H9 (cell line): ENCODE results near the gene MECP2. TPM values are rescaled to one million over a fixed set of nuclear protein-coding genes. Genes with fewer than 3 reads are reported as not detected.

ENCODE experiments used
- DNase-seq: peaks from one replicate; pipeline ENCODE4 v3.0.0-alpha.2; 2017
- H2AFZ ChIP-seq: one replicate; pipeline ENCODE4 v1.6.1; 2013; ENCODE audit warnings: mild to moderate bottlenecking, low read length, control low read depth, moderate library complexity
- H2AK5ac ChIP-seq: 2 replicates; pipeline ENCODE4 v1.6.1; 2013; ENCODE audit warnings: low read length, control low read depth, mixed read lengths; ENCODE audit not compliant: insufficient read length
- H2BK120ac ChIP-seq: one replicate; pipeline ENCODE4 v1.6.1; 2013; ENCODE audit warnings: low read depth, mild to moderate bottlenecking, low read length, control low read depth, inconsistent platforms; ENCODE audit not compliant: poor library complexity, severe bottlenecking
- H2BK12ac ChIP-seq: 2 replicates; pipeline ENCODE4 v1.6.1; 2013; ENCODE audit warnings: low read length, control low read depth, mixed read lengths, low read depth; ENCODE audit not compliant: insufficient read length
- H2BK15ac ChIP-seq: 2 replicates; pipeline ENCODE4 v1.6.1; 2013; ENCODE audit warnings: low read depth, low read length, control low read depth
- H2BK20ac ChIP-seq: one replicate; pipeline ENCODE4 v1.6.1; 2013; ENCODE audit warnings: low read depth, mild to moderate bottlenecking, low read length, control low read depth, inconsistent platforms; ENCODE audit not compliant: poor library complexity, severe bottlenecking
- H2BK5ac ChIP-seq: 2 replicates; pipeline ENCODE4 v1.6.1; 2013; ENCODE audit warnings: low read length, control low read depth, mixed read lengths; ENCODE audit not compliant: insufficient read length
- H3K14ac ChIP-seq: 2 replicates; pipeline ENCODE4 v1.6.1; 2013; ENCODE audit warnings: low read length, control low read depth; ENCODE audit not compliant: insufficient read depth
- H3K18ac ChIP-seq: 2 replicates; pipeline ENCODE4 v1.6.1; 2013; ENCODE audit warnings: low read depth, mild to moderate bottlenecking, mixed read lengths, low read length, control low read depth; ENCODE audit not compliant: insufficient read length
- H3K23ac ChIP-seq: 2 replicates; pipeline ENCODE4 v1.6.1; 2013; ENCODE audit warnings: low read length, control low read depth, mixed read lengths, low read depth; ENCODE audit not compliant: insufficient read length
- H3K23me2 ChIP-seq: 2 replicates; pipeline ENCODE4 v1.6.1; 2013; ENCODE audit warnings: low read depth, mild to moderate bottlenecking, mixed read lengths, low read length, control low read depth; ENCODE audit not compliant: insufficient read length, poor library complexity, severe bottlenecking
- H3K27ac ChIP-seq: 2 replicates; pipeline ENCODE4 v1.5.1; 2013; ENCODE audit warnings: low read length, control low read depth, mixed read lengths, low read depth; ENCODE audit not compliant: insufficient read length
- H3K27me3 ChIP-seq: 2 replicates; pipeline ENCODE4 v1.6.1; 2013; ENCODE audit warnings: low read length, control low read depth, inconsistent platforms; ENCODE audit not compliant: insufficient read depth
- H3K4ac ChIP-seq: 2 replicates; pipeline ENCODE4 v1.6.1; 2013; ENCODE audit warnings: low read depth, mild to moderate bottlenecking, control low read depth, inconsistent platforms, low read length, moderate library complexity
- H3K4me1 ChIP-seq: 2 replicates; pipeline ENCODE4 v1.6.1; 2013; ENCODE audit warnings: low read length, control low read depth, inconsistent platforms; ENCODE audit not compliant: insufficient read depth
- H3K4me2 ChIP-seq: 2 replicates; pipeline ENCODE4 v1.6.1; 2013; ENCODE audit warnings: low read length, control low read depth, mixed read lengths; ENCODE audit not compliant: insufficient read length, insufficient read depth
- H3K56ac ChIP-seq: 2 replicates; pipeline ENCODE4 v1.6.1; 2013; ENCODE audit warnings: low read depth, mild to moderate bottlenecking, mixed read lengths, low read length, control low read depth; ENCODE audit not compliant: insufficient read length
- H3K79me1 ChIP-seq: 2 replicates; pipeline ENCODE4 v1.6.1; 2013; ENCODE audit warnings: low read depth, mild to moderate bottlenecking, moderate library complexity, low read length, control low read depth, inconsistent platforms; ENCODE audit not compliant: insufficient read depth, poor library complexity, severe bottlenecking
- H3K79me2 ChIP-seq: 2 replicates; pipeline ENCODE4 v1.6.1; 2013; ENCODE audit warnings: low read length, control low read depth, inconsistent platforms; ENCODE audit not compliant: insufficient read depth
- H3K9ac ChIP-seq: 2 replicates; pipeline ENCODE4 v1.6.1; 2013; ENCODE audit warnings: low read length, control low read depth, mixed read lengths; ENCODE audit not compliant: insufficient read length; ENCODE audit errors: extremely low read depth
- H3K9me3 ChIP-seq: one replicate; pipeline ENCODE4 v1.6.1; 2013; ENCODE audit warnings: low read depth, low read length, inconsistent platforms; ENCODE audit not compliant: control insufficient read depth
- H3T11ph ChIP-seq: one replicate; pipeline ENCODE4 v1.6.1; 2013; ENCODE audit warnings: mild to moderate bottlenecking, low read length, control low read depth, inconsistent platforms
- H4K20me1 ChIP-seq: one replicate; pipeline ENCODE4 v1.6.1; 2013; ENCODE audit not compliant: control insufficient read depth, insufficient read length, insufficient read depth
- H4K5ac ChIP-seq: 2 replicates; pipeline ENCODE4 v1.6.1; 2013; ENCODE audit warnings: low read depth, mild to moderate bottlenecking, mixed read lengths, low read length, control low read depth; ENCODE audit not compliant: insufficient read length
- H4K8ac ChIP-seq: replicated peaks from 2 replicates; pipeline ENCODE4 v1.6.1; 2013; ENCODE audit warnings: low read length, control low read depth, mixed read lengths, low read depth; ENCODE audit not compliant: insufficient read length
- H4K91ac ChIP-seq: 2 replicates; pipeline ENCODE4 v1.6.1; 2013; ENCODE audit warnings: low read depth, mild to moderate bottlenecking, moderate library complexity, mixed read lengths, low read length, control low read depth; ENCODE audit not compliant: insufficient read length
- H3K27ac Mint-ChIP-seq, 3 experiments: 2 replicates in 2 of 3; 3 replicates in 1 of 3; pipeline ENCODE4 v1.8.0; 2020 to 2021; ENCODE audit warnings: mixed read lengths in 3 of 3, mild to moderate bottlenecking in 1 of 3, moderate library complexity in 1 of 3
- H3K27me3 Mint-ChIP-seq: 2 replicates; pipeline ENCODE4 v1.8.0; 2021; ENCODE audit warnings: low read depth, mild to moderate bottlenecking, moderate library complexity, mixed read lengths
- H3K36me3 Mint-ChIP-seq, 3 experiments: 2 replicates in 2 of 3; 3 replicates in 1 of 3; pipeline ENCODE4 v1.8.0; 2020 to 2021; ENCODE audit warnings: low read depth in 3 of 3, mixed read lengths in 3 of 3; ENCODE audit not compliant: insufficient read depth in 1 of 3
- H3K4me1 Mint-ChIP-seq, 2 experiments: 2 replicates each; pipeline ENCODE4 v1.8.0; 2020; ENCODE audit warnings: mixed read lengths in 2 of 2
- H3K4me3 Mint-ChIP-seq, 2 experiments: 2 replicates in 1 of 2; 3 replicates in 1 of 2; pipeline ENCODE4 v1.8.0; 2020 to 2021; ENCODE audit warnings: mild to moderate bottlenecking in 2 of 2, mixed read lengths in 2 of 2, moderate library complexity in 1 of 2
- H3K9me3 Mint-ChIP-seq, 2 experiments: 2 replicates in 1 of 2; 3 replicates in 1 of 2; pipeline ENCODE4 v1.8.0; 2020; ENCODE audit warnings: mild to moderate bottlenecking in 2 of 2, mixed read lengths in 2 of 2, moderate library complexity in 1 of 2
- WGBS: extraction: QIAGEN DNeasy Blood & Tissue Kit; methylation state at CpG from one replicate; pipeline ENCODE4 v1.1.7; 2013; ENCODE audit warnings: missing lambda C conversion rate, low lambda C conversion rate, mixed read lengths; ENCODE audit not compliant: insufficient read length; ENCODE audit errors: extremely low coverage; 5-methylcytosine and 5-hydroxymethylcytosine counted together
- total RNA-seq: library from RNA; stranded (reverse); gene quantifications from 2 replicates; pipeline ENCODE4 v1.2.1, GENCODE V29; 2021
- TF ChIP-seq, protein P1 (sequence below): fragments of 200-600 bp; sonication (generic); conservative IDR thresholded peaks from 3 replicates; pipeline ENCODE4 v1.8.0; 2021; ENCODE audit warnings: antibody characterized with exemption, mild to moderate bottlenecking

MECP2 gene
- total RNA-seq, 1 experiment from 2014 or later = 32.2 TPM

DNA sequence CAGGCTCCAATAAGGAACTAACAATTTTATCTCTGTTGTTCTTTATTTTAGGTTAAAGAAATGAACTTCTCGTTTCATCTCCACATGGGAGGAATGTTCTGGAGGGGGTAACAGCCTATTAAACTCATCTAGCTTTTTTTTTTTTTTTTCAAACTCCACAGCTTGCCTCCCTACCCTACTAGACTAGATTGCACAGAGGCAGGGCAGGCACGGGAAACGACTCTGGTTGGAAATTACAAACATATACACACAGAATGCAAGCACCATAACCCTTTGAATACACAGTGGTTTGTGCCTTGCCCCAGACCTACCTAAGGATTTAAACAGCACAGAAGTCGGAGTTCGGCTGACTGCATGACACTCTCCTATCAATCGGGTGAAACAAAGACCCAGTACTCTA, 2.7 kb downstream of the MECP2 start:
- Mint-ChIP-seq H3K27ac (no peak overlapping the region), H3K4me3 (peak overlapping the region; percentile 46 to 87; a peak in 3 of 5 replicates), H3K9me3 (peaks cover 67 to 72% of the 10 kb centered on the region in 2 experiments), H3K36me3 (peaks cover 4 to 14% (median 12%) of the 10 kb centered on the region in 3 experiments), H3K27me3 (no peaks in the 10 kb centered on the region), H3K4me1 (peaks cover 55 to 56% of the 10 kb centered on the region in 2 experiments)
- Histone ChIP-seq H2BK20ac (no peak overlapping the region), H3K4me1 (no peaks in the 10 kb centered on the region; the same call in 1 of the 2 replicates), H3K4ac (no peak overlapping the region), H4K5ac (no peak overlapping the region), H3K79me1 (no peaks in the 10 kb centered on the region), H4K8ac (no peak overlapping the region), H4K20me1 (no peaks in the 10 kb centered on the region), H4K91ac (no peak overlapping the region), H3K27me3 (no peaks in the 10 kb centered on the region), H3K23ac (no peak overlapping the region), H3T11ph (no peak overlapping the region), H2BK12ac (no peak overlapping the region), H3K4me2 (peak overlapping the region; percentile 46), H3K27ac (no peak overlapping the region), H3K79me2 (peaks cover 21% of the 10 kb centered on the region), H3K9ac (no peak overlapping the region), H3K9me3 (peaks cover 35% of the 10 kb centered on the region), H3K14ac (no peak overlapping the region), H2BK120ac (no peak overlapping the region), H2BK15ac (no peak overlapping the region), H3K56ac (no peak overlapping the region), H2AFZ (no peak overlapping the region), H3K23me2 (peaks cover 11% of the 10 kb centered on the region), H2BK5ac (no peak overlapping the region), H2AK5ac (no peak overlapping the region), H3K18ac (no peak overlapping the region)
- no CpG with 5 or more reads among the region's 6 CpGs for WGBS
- no peak for DNase-seq
- TF ChIP-seq, protein P1, sequence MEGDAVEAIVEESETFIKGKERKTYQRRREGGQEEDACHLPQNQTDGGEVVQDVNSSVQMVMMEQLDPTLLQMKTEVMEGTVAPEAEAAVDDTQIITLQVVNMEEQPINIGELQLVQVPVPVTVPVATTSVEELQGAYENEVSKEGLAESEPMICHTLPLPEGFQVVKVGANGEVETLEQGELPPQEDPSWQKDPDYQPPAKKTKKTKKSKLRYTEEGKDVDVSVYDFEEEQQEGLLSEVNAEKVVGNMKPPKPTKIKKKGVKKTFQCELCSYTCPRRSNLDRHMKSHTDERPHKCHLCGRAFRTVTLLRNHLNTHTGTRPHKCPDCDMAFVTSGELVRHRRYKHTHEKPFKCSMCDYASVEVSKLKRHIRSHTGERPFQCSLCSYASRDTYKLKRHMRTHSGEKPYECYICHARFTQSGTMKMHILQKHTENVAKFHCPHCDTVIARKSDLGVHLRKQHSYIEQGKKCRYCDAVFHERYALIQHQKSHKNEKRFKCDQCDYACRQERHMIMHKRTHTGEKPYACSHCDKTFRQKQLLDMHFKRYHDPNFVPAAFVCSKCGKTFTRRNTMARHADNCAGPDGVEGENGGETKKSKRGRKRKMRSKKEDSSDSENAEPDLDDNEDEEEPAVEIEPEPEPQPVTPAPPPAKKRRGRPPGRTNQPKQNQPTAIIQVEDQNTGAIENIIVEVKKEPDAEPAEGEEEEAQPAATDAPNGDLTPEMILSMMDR = no peak
